ENCODE data around the gene LILRA5. TPM values are rescaled to one million over a fixed set of nuclear protein-coding genes. Genes with fewer than 3 reads are reported as not detected.

LILRA5 gene
- total RNA-seq, 3 donors from 2014 or later (not counting 1 experiment from before 2014, with no cell fraction given) = 3.4 to 22.3 (median 11.1) TPM

DNA sequence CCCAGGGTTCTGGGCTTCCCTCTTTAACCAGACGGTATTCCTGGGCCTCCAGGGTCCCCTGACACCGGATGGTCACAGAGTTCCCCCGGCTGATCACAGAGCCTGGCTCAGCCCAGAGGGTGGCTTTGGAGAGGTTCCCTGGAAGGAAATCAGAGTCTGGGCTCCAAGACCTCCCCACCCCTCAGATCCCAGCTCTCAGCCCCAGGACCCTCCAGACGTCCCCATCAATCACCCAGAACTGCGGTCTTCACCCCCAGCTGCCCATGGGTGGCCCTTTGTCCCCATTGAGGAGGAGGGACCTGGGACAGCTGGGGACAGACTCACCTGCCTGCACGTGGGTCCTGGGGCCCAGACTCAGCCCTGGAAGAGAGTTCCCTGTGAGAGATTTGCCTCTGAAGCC, 955 bp downstream of the LILRA5 start:
- Mint-ChIP-seq H3K4me3 (no peak overlapping the region), H3K27ac (no peak overlapping the region), H3K4me1 (peaks cover 0 to 4% of the 10 kb centered on the region in 2 donors), H3K9me3 (no peaks in the 10 kb centered on the region), H3K36me3 (no peaks in the 10 kb centered on the region), H3K27me3 (ENCODE audit: low read depth in 2 of 2) (peaks cover 17 to 28% of the 10 kb centered on the region in 2 donors)
- intact Hi-C loops (cut with micrococcal nuclease) = no loop called here
- H3K27ac ChIP-seq (ENCODE audit: low read length) = no peak overlapping the region
- no peaks in the 10 kb centered on the region for H3K36me3 ChIP-seq (ENCODE audit: control insufficient read depth, insufficient read depth, low read length)
- DNase-seq (no peak), ATAC-seq (no peak)
- H3K4me3 ChIP-seq (ENCODE audit: low read length) = no peak overlapping the region
- WGBS (ENCODE audit: insufficient coverage) = 76% methylated on average over 5 of the region's 6 CpGs
- H3K9me3 ChIP-seq (ENCODE audit: control insufficient read depth, insufficient read depth, low read length) = no peaks in the 10 kb centered on the region
- TF ChIP-seq, protein P1, sequence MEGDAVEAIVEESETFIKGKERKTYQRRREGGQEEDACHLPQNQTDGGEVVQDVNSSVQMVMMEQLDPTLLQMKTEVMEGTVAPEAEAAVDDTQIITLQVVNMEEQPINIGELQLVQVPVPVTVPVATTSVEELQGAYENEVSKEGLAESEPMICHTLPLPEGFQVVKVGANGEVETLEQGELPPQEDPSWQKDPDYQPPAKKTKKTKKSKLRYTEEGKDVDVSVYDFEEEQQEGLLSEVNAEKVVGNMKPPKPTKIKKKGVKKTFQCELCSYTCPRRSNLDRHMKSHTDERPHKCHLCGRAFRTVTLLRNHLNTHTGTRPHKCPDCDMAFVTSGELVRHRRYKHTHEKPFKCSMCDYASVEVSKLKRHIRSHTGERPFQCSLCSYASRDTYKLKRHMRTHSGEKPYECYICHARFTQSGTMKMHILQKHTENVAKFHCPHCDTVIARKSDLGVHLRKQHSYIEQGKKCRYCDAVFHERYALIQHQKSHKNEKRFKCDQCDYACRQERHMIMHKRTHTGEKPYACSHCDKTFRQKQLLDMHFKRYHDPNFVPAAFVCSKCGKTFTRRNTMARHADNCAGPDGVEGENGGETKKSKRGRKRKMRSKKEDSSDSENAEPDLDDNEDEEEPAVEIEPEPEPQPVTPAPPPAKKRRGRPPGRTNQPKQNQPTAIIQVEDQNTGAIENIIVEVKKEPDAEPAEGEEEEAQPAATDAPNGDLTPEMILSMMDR (IDR thresholded peaks at IDR 0.05) = no peak
- H3K27me3 ChIP-seq (ENCODE audit: control insufficient read depth, insufficient read depth, low read length) = peaks cover 3% of the 10 kb centered on the region
- peaks cover 10% of the 10 kb centered on the region for H3K4me1 ChIP-seq (ENCODE audit: control insufficient read depth, insufficient read depth, low read length)

DNA sequence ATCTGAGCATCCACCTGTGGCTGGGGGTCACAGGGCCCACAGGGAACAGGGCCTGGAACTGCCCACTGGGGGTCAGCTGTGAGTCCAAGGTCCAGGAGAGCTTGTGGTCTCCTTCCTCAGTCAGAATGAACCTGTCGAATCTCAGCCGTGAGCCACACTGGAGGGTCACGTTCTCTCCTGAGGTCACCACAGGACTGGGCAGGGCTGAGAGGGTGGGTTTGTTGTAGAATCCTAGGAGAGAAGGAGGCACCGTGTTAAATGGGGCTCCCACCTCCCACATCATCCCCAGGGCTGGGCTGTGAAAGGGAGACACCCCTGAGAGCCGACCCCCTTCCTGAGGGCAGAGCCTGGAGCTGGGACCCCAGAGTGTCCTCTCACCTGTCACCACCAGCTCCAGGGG, 1.5 kb downstream of the LILRA5 start:
- TF ChIP-seq, protein P1 (IDR thresholded peaks at IDR 0.05) = no peak
- WGBS (ENCODE audit: insufficient coverage) = 85% methylated on average over 4 of the region's 5 CpGs
- Histone ChIP-seq H3K27me3 (ENCODE audit: control insufficient read depth, insufficient read depth, low read length) (peaks cover 3% of the 10 kb centered on the region), H3K4me1 (ENCODE audit: control insufficient read depth, insufficient read depth, low read length) (peaks cover 10% of the 10 kb centered on the region), H3K9me3 (ENCODE audit: control insufficient read depth, insufficient read depth, low read length) (no peaks in the 10 kb centered on the region), H3K27ac (ENCODE audit: low read length) (no peak overlapping the region), H3K4me3 (ENCODE audit: low read length) (no peak overlapping the region), H3K36me3 (ENCODE audit: control insufficient read depth, insufficient read depth, low read length) (no peaks in the 10 kb centered on the region)
- no peak for ATAC-seq
- no peak for DNase-seq
- intact Hi-C loops (cut with micrococcal nuclease) = no loop called here
- peaks cover 0 to 4% of the 10 kb centered on the region in 2 donors for H3K4me1 Mint-ChIP-seq
- H3K4me3 Mint-ChIP-seq = no peak overlapping the region
- no peak overlapping the region for H3K27ac Mint-ChIP-seq
- H3K9me3 Mint-ChIP-seq = no peaks in the 10 kb centered on the region
- peaks cover 20 to 27% of the 10 kb centered on the region in 2 donors for H3K27me3 Mint-ChIP-seq (ENCODE audit: low read depth in 2 of 2)
- H3K36me3 Mint-ChIP-seq = no peaks in the 10 kb centered on the region

DNA sequence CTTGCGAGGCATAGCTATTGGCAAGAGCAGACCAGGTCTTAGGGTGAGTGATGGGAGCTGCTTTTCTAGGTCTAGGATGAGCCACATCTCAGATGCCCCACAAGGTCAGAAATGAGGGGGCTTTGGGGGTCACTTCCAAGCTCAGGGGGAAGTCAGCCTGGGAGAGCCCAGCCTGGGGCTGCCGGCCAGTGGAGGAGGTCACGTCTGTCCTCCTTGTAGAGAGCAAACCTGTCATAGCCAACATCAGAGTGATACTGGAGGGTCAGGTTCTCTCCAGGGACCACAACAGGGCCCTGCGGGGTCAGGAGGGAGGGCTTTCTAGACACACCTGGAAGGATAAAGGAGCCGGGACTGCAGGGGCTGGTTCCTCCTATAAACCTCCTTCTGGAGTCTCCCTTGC, 2.4 kb downstream of the LILRA5 start:
- peaks cover 10% of the 10 kb centered on the region for H3K4me1 ChIP-seq (ENCODE audit: control insufficient read depth, insufficient read depth, low read length)
- Mint-ChIP-seq H3K27me3 (ENCODE audit: low read depth in 2 of 2) (peaks cover 20 to 21% of the 10 kb centered on the region in 2 donors), H3K4me1 (peaks cover 0 to 5% of the 10 kb centered on the region in 2 donors), H3K4me3 (no peak overlapping the region), H3K9me3 (no peaks in the 10 kb centered on the region), H3K36me3 (no peaks in the 10 kb centered on the region), H3K27ac (no peak overlapping the region)
- TF ChIP-seq, protein P1 (IDR thresholded peaks at IDR 0.05) = no peak
- peaks cover 3% of the 10 kb centered on the region for H3K27me3 ChIP-seq (ENCODE audit: control insufficient read depth, insufficient read depth, low read length)
- H3K36me3 ChIP-seq (ENCODE audit: control insufficient read depth, insufficient read depth, low read length) = no peaks in the 10 kb centered on the region
- no peak overlapping the region for H3K27ac ChIP-seq (ENCODE audit: low read length)
- 87% methylated on average over 5 of the region's 5 CpGs for WGBS (ENCODE audit: insufficient coverage)
- no peaks in the 10 kb centered on the region for H3K9me3 ChIP-seq (ENCODE audit: control insufficient read depth, insufficient read depth, low read length)
- no peak for DNase-seq
- ATAC-seq = no peak
- no peak overlapping the region for H3K4me3 ChIP-seq (ENCODE audit: low read length)
- intact Hi-C loops (cut with micrococcal nuclease) = no loop called here

DNA sequence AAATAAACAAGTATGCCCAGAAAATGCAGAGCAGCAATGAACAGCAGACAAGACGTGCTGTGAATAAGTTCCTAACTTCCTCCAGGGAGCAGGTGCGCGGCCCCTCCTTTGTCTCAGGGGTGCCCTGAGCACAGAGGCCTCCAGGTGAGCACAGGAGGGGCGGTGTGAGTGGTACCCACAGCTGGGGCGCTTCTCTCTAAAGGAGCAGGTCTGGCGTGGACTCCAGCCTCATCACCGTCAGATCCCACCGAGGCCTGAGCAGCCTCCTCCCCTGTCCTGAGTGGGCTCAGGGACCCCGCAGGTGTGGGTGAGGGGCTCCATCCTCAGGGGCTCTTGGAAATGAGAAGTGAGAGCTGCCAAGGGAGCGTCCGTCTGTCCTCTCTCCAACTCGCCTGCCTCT, 3.2 kb downstream of the LILRA5 start:
- 82% methylated on average over 11 of the region's 12 CpGs for WGBS (ENCODE audit: insufficient coverage)
- peaks cover 5% of the 10 kb centered on the region for H3K27me3 ChIP-seq (ENCODE audit: control insufficient read depth, insufficient read depth, low read length)

More for the DNA sequence above, 3.2 kb downstream of the LILRA5 start:
- no peak overlapping the region for H3K27ac ChIP-seq (ENCODE audit: low read length)
- H3K9me3 Mint-ChIP-seq = no peaks in the 10 kb centered on the region
- no peak overlapping the region for H3K4me3 Mint-ChIP-seq
- TF ChIP-seq, protein P1 (IDR thresholded peaks at IDR 0.05) = no peak
- H3K27me3 Mint-ChIP-seq (ENCODE audit: low read depth in 2 of 2) = peaks cover 21 to 26% of the 10 kb centered on the region in 2 donors
- DNase-seq = no peak
- H3K9me3 ChIP-seq (ENCODE audit: control insufficient read depth, insufficient read depth, low read length) = no peaks in the 10 kb centered on the region
- no peak overlapping the region for H3K27ac Mint-ChIP-seq
- H3K4me1 Mint-ChIP-seq = peaks cover 4 to 12% of the 10 kb centered on the region in 2 donors
- no peaks in the 10 kb centered on the region for H3K36me3 Mint-ChIP-seq
- H3K36me3 ChIP-seq (ENCODE audit: control insufficient read depth, insufficient read depth, low read length) = no peaks in the 10 kb centered on the region
- intact Hi-C loops (cut with micrococcal nuclease) = no loop called here
- ATAC-seq = no peak
- H3K4me3 ChIP-seq (ENCODE audit: low read length) = no peak overlapping the region
- H3K4me1 ChIP-seq (ENCODE audit: control insufficient read depth, insufficient read depth, low read length) = peaks cover 10% of the 10 kb centered on the region

Measured in natural killer cell (primary cell).